Measurements from ENCODE around the gene PRR7.

DNA sequence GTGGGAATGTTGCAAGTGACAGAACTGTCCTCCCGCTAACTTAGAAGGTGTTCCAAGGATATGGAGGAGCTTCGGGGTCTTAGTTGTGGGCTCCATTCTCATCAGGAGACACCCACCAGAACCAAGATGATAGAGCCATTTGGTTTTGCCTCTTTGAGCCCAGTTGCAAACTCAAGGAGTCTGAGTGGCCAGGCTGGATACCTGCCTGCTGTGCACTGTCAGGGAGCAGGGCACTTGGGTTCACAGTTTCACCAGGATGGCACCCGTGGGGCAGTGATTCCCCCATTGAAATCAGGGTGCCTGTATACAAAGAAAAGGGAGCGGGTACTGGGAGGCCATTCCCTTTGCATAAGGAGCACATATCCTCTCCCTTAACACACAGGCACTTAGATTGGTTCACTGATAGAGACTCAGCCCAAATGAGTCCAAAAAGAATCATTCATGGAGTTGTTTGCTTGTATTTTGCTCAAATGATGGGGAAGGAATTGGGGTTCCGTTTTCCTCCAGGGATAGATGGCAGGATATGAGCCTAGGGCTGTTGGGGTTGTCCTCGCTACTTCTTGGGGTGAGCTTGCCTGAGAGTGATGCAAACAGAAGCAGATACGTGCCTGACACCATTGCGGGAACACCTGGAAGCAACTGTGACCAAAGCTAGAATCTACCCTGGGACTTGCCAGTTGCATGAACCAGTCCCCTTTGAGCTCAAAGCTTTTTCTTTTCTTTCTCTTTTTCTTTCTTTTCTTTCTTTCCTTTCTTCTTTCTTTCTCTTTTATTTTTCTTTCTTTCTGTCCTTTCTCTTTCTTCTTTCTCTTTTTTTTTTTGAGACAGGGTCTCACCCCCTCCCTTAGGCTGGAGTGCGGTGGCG, 1.3 kb upstream of the PRR7 start:
- TF ChIP-seq CTCF (IDR thresholded peaks at IDR 0.05; ENCODE audit: low read depth, low read length, missing input control): no peak
- TF ChIP-seq REST (IDR thresholded peaks at IDR 0.05): no peak
- TF ChIP-seq FOXA1 (IDR thresholded peaks at IDR 0.05): no peak
- no peak for TF ChIP-seq RXRA (IDR thresholded peaks at IDR 0.05)
- TF ChIP-seq RAD21 (IDR thresholded peaks at IDR 0.05): no peak
- no peak for TF ChIP-seq GABPA (IDR thresholded peaks at IDR 0.05 in 1 of 2, conservative IDR thresholded peaks at IDR 0.05 in 1 of 2)
- no peak for TF ChIP-seq TAF1 (conservative IDR thresholded peaks at IDR 0.05)
- TF ChIP-seq JUND (IDR thresholded peaks at IDR 0.05): no peak
- TF ChIP-seq YY1 (IDR thresholded peaks at IDR 0.05): no peak
- no peak for TF ChIP-seq MAX (IDR thresholded peaks at IDR 0.05)
- TF ChIP-seq, protein P1, sequence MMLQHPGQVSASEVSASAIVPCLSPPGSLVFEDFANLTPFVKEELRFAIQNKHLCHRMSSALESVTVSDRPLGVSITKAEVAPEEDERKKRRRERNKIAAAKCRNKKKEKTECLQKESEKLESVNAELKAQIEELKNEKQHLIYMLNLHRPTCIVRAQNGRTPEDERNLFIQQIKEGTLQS (IDR thresholded peaks at IDR 0.05): no peak

All from liver (tissue), 3 donors.